Cardiac fibroblast (primary cell): ENCODE measurements around the gene DLG5.

Source experiments
- DNase-seq, 2 donors: peaks; one replicate each; pipeline versions ENCODE4 v3.0.0 to v3.0.0-alpha.2; 2010; ENCODE audit warnings: low read depth in 2 of 2
- H3K4me3 ChIP-seq, 2 donors: replicated peaks in 1 of 2; 1 replicate in 1 of 2; 2 replicates in 1 of 2; pipeline ENCODE4 v1.5.1; 2011; ENCODE audit warnings: low read depth in 2 of 2, low read length in 2 of 2, mild to moderate bottlenecking in 2 of 2, moderate library complexity in 1 of 2
- TF ChIP-seq, protein P1 (sequence below): IDR thresholded peaks from one replicate; pipeline ENCODE4 v1.5.1; 2011; ENCODE audit warnings: low read depth, mild to moderate bottlenecking, low read length, inconsistent platforms

DLG5 gene

DNA sequence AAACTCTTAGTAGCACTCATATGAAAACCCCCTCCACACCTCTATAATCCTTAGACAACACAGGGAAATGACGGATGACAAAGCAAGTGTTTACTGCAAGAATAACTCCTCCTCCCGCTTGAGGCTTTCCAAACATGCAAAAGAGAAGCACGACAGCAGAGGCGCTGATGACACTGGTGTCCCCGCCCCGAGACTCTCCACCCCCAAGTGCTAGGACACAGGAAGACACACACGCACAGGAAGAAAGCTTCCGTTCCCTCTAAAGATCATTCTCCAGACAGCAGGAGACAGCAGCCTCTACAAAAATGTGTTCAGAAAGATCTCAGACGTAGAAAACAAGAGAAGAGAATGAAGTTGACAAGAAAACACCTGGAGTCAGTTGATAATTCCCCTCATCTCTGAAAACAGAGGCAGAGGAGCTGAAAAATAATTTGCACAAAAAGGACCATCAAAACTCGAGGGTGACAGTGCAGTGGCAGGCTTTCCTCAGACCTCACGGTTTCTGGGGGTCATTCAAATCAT, 90.2 kb downstream of the DLG5 start:
- TF ChIP-seq, protein P1, sequence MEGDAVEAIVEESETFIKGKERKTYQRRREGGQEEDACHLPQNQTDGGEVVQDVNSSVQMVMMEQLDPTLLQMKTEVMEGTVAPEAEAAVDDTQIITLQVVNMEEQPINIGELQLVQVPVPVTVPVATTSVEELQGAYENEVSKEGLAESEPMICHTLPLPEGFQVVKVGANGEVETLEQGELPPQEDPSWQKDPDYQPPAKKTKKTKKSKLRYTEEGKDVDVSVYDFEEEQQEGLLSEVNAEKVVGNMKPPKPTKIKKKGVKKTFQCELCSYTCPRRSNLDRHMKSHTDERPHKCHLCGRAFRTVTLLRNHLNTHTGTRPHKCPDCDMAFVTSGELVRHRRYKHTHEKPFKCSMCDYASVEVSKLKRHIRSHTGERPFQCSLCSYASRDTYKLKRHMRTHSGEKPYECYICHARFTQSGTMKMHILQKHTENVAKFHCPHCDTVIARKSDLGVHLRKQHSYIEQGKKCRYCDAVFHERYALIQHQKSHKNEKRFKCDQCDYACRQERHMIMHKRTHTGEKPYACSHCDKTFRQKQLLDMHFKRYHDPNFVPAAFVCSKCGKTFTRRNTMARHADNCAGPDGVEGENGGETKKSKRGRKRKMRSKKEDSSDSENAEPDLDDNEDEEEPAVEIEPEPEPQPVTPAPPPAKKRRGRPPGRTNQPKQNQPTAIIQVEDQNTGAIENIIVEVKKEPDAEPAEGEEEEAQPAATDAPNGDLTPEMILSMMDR, result no peak
- H3K4me3 ChIP-seq, result no peak overlapping the region
- DNase-seq, result peak; percentile 42 to 65

DNA sequence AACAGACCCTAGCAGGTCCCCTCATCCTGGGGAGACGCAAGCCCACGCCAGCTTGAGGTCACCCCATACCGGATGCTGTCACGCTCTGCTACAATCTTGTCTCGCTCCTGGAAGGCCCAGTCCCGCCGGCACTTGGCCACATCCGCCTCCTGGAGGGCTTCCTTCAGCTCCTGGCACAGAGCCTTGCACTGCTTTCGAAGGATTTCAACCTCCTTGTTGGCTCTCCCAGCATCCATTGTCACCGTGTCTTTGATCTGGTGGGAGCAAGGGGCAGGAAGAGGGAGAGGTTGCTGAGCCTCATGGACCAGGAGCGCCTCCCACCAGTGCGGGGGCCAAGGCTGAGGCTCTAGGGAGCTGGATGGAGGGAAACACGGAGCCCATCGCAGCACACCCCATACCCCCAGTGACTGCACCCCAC, 90.9 kb downstream of the DLG5 start:
- TF ChIP-seq, protein P1, result no peak
- DNase-seq, result peak; percentile 37 to 67
- H3K4me3 ChIP-seq, result no peak overlapping the region

DNA sequence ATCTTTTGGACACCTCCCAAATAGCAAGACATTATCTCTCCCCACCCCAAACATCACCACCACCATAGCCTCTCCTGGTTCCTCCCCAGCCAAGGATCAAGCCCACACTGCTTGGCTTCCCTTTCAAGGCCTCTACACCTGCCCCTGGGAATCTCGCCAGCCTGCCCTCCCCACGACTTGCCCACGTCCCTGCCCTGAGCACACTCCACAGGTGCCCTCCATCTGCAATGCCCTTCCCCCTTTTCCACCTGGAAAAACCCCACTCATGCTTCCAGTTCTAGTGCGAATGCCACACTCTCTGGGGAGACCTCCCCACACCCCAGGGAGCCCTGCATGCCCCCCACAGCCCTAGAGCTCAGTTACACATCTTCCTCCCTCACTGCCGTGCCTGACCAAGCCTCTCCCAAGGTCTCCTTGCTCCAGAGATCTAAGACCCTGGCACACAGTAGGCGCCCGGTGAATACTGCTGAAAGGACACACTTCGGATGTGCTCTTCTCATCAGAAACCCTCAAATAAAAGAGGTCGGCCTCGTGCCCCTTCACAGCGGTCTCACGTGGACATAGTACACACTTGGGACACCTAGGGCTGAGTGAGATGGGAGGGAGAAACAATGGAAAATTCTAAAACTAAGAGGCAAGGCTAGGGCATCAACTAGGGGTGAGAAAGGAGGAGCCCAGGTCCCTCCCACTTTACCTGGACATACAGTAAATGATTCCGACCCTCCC, 91.4 kb downstream of the DLG5 start:
- no peak overlapping the region for H3K4me3 ChIP-seq
- DNase-seq, result no peak
- TF ChIP-seq, protein P1, result no peak

DNA sequence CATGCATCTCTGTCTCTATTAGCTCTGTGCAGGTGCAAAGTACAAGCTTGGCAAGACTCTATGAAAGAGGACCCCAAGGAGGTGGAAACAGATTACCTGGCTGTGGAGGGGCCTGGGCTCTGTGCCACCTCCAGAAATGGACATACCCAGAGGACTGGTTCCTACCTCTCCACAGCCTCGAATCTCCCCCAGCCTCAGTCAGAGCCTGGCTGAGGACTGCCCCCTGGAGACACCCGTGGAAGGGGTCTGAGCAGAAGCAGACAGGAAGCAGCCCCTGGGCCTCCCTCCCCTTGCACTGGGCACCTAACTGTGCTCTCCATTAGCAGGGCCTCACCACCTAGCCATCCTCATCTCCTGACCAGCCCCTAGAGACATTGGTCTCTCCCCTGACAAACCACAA, 92.0 kb downstream of the DLG5 start:
- no peak for DNase-seq
- no peak overlapping the region for H3K4me3 ChIP-seq
- TF ChIP-seq, protein P1, result no peak

DNA sequence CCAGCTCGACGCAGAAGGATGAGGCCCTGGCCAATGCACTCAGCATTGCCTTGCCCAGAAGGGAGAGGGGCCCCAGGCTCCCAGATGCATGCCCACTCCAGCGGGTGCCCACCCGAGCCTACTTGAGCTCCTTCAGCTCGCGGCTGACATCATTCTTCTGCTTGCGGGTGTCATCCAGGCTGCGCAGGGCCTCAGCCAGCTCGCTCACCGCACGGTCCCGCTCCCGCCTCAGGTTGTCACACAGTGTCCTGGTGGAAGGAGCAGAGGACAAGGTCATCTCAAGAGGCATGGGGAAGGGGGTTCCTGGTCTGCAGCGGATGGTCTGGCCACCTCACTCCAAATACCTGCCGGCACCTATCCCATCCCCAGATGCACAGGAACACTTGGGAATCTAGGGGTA, 92.8 kb downstream of the DLG5 start:
- TF ChIP-seq, protein P1, result no peak

DNA sequence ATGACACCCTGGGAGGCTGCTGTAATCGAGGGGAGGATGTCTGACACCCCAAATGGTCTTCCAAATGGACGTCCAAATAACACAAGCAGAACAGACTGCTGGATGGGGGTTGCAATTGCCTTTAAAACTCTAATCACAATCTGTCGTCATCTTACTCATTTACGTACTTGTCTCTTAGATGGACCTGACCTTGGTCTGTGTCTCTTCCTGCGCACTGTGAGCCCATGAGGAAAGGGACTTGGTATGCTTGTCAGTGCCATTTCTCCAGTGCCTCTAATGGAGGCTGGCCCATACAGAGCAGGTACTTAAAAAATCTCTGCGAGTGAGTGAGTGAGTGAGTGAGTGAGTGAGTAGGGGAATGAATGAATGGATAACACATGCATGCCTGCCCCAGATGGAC, 93.3 kb downstream of the DLG5 start:
- no peak overlapping the region for H3K4me3 ChIP-seq
- TF ChIP-seq, protein P1, result no peak
- no peak for DNase-seq

More for the DNA sequence above, 92.8 kb downstream of the DLG5 start:
- H3K4me3 ChIP-seq, result no peak overlapping the region
- DNase-seq, result no peak
